Measurements from ENCODE around the gene RAB27B.

DNA sequence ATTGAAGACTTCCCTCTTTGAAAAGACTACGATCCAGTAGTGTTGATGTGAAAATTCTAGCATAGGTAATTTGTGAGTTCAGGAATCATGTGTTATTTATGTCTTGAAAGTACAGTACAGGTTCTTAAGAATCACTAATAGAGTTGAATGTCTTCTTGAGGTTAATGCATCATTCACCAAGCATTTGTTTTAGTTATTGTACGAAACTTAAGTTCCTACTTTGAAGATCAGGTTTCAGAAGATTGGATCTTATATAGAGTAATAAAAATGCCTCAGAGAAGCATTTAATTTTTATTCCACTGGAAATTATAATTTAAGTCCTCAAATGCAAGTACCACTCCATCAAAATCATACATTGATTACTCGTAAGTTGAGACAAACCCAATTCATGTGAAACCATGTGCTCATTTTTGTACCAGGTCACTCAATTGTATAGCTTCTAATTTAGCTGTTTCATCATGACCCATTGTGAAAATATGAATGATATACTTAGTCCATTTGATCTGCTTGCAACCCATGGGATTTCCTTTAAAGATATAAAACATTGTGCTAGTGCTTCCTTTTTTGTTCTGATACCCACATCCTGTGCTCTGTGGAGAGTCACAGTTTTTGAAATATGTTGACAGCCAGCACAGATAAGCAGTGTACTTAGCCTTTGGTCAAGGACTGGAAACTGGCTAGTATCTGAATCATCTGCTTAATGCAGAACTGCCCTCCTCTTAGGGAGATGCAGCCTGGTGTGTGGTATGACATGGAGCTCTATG is 22.5 kb upstream of the RAB27B start:
- no peak for TF ChIP-seq ESRRG (CRISPR knock-in tag; IDR thresholded peaks at IDR 0.05)
- no peak for TF ChIP-seq ZFP3 (CRISPR knock-in tag; IDR thresholded peaks at IDR 0.05)
- peak; percentile 29; the same call in 1 of the 2 replicates for TF ChIP-seq TOX (CRISPR knock-in tag; IDR thresholded peaks at IDR 0.05; ENCODE audit: borderline replicate concordance)
- TF ChIP-seq, protein P1, sequence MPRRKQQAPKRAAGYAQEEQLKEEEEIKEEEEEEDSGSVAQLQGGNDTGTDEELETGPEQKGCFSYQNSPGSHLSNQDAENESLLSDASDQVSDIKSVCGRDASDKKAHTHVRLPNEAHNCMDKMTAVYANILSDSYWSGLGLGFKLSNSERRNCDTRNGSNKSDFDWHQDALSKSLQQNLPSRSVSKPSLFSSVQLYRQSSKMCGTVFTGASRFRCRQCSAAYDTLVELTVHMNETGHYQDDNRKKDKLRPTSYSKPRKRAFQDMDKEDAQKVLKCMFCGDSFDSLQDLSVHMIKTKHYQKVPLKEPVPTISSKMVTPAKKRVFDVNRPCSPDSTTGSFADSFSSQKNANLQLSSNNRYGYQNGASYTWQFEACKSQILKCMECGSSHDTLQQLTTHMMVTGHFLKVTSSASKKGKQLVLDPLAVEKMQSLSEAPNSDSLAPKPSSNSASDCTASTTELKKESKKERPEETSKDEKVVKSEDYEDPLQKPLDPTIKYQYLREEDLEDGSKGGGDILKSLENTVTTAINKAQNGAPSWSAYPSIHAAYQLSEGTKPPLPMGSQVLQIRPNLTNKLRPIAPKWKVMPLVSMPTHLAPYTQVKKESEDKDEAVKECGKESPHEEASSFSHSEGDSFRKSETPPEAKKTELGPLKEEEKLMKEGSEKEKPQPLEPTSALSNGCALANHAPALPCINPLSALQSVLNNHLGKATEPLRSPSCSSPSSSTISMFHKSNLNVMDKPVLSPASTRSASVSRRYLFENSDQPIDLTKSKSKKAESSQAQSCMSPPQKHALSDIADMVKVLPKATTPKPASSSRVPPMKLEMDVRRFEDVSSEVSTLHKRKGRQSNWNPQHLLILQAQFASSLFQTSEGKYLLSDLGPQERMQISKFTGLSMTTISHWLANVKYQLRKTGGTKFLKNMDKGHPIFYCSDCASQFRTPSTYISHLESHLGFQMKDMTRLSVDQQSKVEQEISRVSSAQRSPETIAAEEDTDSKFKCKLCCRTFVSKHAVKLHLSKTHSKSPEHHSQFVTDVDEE (CRISPR knock-in tag; IDR thresholded peaks at IDR 0.05): no peak
- TF ChIP-seq RARB (CRISPR knock-in tag; IDR thresholded peaks at IDR 0.05): no peak
- no peak for TF ChIP-seq PPARA (CRISPR knock-in tag; IDR thresholded peaks at IDR 0.05; ENCODE audit: borderline replicate concordance)
- no peak for TF ChIP-seq ZNF8 (CRISPR knock-in tag; IDR thresholded peaks at IDR 0.05)
- no peak for TF ChIP-seq OSR1 (CRISPR knock-in tag; IDR thresholded peaks at IDR 0.05)
- TF ChIP-seq BACH2 (CRISPR knock-in tag; IDR thresholded peaks at IDR 0.05; ENCODE audit: borderline replicate concordance): no peak

Measured in SK-N-SH treated with all-trans-retinoic acid at 6 μM for 48 hours (cell line).